SKM-1 treated with dmso at 0.1 percent for 144 hours (cell line): Measurements from ENCODE around the gene RNF115.
A peak's percentile ranks its signal among the peaks of the same experiment; 100 is the strongest.
"Not testable (repeated sequence)": the region's sequence is repeated elsewhere in the genome, so short reads cannot be mapped to it uniquely, and the experiment has no call there.

Experiments
- DNase-seq: peaks from one replicate; lab custom pipeline; 2025; ENCODE audit not compliant: unreplicated experiment; lab: John Stamatoyannopoulos, UW

Gene RNF115

DNA sequence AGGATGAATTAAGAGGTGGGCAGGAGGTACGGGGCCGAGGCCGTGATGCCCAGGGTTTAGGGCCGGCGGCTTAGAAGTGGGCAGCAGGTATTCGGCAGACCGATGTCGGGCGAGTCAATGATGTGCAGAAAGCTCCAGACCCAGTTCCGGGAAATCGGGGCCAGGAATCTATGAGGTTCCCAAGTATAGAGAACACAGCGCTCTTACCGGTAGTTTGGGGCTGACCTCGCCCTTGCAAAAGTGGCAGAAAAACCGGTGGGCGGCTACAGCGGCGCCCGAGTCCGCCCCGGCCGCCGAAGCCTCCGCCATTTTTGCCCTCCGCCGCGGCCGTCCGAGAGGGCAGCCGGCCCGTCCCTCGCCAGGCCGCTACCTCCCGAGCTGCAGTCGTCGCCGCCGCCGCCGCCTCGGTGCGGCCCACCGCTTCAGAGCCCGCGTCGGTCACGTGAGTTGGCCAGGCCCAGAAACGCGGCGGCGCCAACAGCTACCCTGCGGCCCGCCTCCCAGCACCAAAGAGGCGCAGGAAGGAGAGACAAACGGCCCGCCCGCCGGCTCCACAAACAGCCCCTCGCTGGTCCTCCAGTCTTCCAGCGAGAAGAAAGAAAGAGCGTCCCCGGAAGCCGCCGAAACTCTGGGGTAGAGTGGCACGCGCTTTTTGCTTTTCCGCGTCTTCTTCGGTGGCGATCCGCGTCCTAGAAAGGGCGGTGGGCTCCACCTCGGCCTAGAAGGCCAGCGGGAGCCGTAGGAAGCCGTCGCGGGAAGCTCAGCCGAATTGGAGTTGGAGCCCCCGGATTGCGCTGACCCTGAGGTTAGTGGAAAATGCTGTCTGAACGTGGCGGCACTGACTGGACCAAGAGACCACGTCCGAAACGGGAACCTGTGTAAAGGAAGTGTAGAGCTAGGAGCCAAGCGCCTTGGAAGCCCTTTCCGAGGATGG, at the start of gene RNF115, which contains the start of gene POLR3C:
Gene RNF115 (minus strand): TSS at position 531 of the 934 bp plus-strand sequence. CDS start 222 bp downstream, at position 309.
Gene POLR3C (plus strand): TSS at position 636 of the 934 bp plus-strand sequence. CDS start 1,577 bp downstream, outside the sequence.
- DNase-seq = peak; percentile 97

DNA sequence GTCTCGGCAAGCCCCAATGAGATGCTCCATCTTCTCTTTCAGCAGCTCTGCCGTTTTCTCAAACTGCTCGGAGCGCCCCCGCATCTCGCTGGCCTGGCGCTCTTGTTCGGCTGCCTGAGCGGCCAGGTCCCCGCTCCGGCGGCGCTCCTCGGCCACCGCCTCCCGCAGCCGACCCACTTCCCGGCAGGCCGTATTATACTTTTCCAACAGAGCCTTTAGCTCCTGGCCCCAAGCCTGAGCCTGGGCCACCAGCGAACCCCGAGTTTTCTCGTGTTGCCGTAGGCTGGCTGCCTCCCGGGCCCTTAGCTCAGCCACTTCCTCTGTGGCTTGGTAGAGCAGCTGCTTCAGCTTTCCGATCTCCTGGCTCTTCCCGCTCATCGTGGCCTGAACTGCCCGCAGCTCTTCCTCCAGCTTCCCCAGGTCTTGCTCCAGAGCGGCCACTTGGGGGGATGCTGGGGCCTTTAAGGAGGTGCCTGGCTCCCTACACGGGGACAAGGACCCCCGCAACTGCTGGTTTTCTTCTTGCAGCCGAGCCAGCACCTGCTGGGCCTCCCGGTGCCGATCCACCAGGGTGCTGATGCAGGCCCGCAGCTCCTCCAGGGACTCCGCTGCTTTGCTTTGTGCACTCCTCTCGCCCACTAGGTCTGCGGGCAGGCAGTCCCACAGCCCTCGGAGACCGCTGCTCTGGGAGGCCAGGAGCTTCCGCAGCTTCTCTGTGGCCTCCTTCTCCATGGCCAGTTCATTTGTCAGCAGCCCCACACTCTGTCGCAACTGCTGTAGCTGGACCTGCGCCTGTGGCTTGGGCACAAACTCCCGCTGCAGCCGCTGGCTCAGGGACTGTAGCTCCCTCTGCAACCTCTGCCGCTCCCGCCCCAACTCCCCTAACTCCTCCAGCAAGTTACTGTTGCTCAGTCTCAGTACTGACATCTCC, 48.4 kb upstream of the RNF115 start:
- peak; percentile 85 for DNase-seq

DNA sequence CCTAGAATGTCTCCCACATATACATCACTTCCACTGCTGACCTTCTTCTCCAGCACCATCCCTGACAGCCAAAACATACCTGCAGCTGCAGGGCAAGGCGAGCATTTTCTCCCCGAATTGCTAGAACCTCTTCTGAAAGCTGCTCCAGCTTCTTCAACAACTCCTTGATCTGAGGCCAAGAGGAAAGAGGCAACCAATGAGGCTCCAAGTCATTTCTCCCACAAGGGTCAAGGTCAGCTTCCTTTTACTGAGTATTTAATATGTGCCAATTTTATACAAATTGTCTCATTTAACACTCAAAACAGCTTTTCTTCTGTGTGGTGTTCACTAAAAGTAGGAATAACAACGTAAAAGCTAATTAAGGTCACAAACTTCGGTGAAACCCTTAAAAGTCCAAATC, 44.3 kb upstream of the RNF115 start:
- no peak for DNase-seq

DNA sequence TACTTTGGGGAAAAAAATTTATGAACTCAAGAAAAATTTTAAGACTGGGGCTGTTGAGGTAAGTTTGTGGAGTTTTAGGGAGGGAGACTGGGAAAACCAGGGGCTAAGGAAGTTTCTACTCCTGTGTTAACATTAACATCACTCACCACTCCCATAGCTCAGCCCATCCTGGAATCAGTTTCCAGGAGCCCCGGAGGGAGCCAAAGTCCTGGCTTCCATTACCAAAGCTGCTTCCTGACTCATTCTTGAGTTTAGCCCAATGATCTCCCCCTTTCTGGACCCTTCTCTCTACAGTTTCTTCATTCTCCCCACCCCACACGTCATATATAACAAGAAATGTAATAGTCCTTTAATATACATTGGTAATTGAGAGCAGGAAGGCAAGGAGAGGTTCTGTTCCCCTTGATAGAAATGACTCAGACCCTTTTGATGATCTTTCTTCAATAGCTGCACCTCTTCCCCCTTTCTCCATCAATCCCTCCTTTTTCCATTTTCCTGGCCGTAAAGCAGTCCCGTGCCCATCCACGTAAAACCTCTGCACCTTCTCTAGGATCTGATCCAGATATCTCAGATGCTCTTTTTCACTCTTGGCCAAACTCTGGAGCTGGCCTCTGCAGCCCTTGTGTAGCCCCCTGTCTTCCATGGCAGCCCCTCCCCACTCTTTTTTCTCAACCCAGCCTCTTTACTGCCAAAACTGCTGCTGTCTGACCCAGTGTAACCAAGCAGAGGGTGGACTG, 39.6 kb upstream of the RNF115 start:
- DNase-seq = no peak

DNA sequence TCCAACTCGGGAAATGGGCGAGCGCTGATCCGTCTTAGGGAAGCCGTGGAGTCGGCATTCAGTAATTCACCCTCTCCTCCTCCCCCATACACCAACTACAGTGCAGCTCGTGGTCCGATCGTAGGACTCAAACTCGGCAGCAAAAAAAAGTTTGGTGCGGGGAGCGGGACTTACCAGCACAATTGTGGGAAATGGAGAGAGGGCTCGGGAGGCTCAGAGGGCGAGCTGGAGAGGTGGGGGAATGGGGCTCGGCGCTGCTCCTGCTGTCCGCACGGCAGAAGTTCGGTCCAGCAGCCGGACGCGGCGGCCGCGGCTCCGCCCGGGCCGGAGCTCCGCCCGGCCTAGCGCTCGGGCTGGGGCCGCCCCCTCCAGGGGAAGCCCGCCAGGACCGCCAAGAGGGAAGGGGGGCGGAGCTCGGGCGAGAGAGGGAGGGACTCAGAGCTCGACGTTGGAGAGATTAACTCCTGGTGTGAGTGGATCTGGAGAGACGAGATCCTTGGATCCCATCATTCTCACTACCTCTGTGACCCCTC, 35.7 kb upstream of the RNF115 start:
- DNase-seq = peak; percentile 85

DNA sequence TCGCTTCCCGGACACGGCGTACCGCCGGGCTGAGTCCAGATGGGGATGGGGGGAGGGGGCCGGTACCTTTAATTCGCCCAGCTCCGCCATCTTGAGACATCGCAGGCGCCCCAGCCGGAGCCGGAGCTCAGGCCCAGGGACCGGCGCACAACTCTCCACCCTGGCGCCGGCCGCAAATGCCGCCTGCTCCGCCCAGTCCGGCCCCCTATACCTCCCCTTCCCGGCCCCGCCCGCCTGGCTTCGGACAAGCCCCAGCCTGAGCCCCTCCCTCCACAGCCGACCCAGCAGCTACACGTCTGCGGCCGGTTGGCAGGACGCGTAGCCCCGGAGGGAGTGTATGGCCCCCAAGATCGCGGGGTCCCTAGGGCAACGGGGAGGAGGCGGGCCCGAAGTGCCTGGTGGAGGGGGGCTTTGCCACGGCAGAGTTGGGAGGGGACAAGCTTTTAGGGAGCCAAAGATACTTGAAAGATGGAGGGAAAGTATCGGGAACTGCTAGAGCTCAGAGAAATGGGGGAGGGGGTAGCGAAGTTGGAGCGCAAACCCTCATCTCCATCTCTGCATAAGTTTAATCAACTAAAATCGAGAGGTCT, 35.1 kb upstream of the RNF115 start, which contains the start of gene PIAS3:
Gene PIAS3 (minus strand): TSS at position 181 of the 590 bp plus-strand sequence. CDS start 91 bp downstream, at position 90.
- DNase-seq = peak; percentile 98

DNA sequence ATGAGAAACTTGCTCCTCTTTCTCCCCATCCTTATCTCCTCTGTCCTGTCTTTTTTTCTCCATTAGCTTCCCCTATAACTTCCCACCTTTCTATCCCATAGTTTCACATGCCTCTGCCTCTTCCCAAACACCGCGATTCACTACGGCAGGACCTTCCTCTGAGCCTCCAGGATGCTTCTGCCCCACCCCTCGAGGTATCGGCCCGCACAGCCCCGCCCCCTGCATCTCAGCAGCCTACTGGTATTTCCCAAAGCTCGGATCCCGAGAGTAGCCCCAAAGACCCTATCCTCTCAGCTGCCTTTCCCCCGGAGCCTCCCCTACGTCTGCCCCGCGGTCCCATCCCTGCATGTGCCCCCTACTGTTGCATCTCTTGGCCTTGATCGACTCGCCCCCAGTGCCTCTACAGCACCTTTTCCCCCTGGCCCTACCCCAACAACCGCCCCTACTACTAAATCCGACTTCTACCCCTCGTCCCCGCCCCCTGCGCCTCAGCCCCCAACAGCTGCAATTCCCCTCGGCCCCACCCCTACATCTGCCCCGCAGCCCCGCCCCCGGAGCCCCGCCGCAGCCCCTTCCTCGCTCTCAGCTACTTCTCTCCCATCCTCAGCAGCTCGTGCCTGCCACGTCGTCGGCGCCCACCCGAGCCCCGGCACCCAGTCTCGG, 34.5 kb upstream of the RNF115 start:
- no peak for DNase-seq

DNA sequence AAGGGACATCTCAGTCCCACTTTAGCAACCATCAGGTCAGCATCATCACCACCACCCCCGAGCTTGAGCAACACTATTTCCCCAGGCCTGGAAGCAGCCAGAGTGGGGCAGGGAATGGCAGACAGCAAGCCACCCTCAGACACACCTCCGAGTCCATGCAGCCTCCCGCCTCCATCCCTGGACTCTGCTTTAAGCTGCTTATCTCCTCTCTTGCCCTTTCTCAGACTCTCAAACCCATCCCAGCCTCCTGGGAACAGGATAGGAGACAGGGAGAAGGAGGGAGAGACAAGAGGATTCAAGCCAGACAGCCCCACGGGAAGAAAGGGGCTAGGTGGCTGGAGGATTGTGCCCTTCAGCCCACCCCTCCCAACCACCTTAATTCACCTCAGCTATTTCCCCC, 33.3 kb upstream of the RNF115 start:
- DNase-seq = no peak

DNA sequence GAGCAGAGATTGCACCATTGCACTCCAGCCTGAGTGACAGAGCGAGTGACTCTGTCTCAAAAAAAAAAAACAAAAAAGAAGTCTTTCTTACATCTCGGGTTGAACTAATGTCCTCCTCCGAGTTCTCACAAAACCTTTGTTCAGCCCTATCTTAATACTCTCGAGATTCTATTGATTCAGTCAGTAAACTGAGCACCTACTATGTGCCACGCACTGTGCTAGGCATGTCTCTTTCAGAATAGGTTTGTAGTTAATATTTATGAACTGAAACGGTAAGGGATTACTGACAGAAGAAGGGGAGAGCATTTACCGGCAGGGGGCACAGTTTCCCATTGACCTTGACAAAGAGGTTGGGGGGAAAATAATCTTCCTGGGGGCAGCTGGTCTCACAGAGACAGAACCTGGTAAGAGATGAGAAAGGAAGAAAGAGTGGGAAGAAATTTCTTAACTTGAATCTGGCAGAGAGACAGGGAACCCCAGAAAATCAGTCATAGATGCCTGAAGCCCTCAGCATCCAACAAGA, 31.6 kb upstream of the RNF115 start:
- no peak for DNase-seq

DNA sequence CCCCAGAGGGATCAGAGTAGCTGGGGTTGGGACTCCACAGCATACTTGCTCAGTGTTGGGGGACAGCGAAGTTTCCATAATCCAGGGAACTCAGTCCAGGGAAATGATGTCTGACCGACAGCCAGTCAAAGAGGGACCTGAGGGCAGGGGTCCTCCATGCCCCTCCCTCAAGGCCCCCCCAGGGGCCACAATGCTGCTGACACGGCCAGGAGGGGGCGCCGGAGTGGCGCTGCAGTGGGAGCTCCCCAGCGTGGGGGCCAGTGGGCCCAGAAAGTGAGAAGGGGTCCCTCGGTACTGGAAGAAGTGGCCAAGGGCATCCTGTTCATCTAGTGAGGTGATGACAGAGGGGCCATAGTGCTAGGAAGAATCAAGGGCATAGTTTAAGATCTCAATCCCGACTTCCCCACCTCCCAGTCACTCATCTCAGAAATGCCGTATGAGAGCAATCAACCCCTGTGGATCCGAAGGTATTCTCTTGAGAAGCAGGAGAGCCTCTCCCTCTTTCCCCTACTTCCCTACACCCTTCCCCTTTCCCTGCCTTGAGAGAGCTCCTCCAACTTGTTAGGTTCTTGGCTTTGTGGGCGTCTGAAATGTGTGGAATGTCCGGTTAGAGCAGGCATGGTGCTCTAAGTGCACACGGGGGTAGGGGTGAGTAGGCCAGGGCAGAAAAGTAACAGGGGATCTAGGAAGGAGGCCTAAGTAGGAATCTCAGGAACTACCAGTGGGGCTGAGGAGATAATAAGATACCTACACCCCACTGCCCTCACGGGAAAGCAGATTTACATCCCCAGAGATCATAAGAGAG, 25.7 kb upstream of the RNF115 start:
- DNase-seq = no peak

DNA sequence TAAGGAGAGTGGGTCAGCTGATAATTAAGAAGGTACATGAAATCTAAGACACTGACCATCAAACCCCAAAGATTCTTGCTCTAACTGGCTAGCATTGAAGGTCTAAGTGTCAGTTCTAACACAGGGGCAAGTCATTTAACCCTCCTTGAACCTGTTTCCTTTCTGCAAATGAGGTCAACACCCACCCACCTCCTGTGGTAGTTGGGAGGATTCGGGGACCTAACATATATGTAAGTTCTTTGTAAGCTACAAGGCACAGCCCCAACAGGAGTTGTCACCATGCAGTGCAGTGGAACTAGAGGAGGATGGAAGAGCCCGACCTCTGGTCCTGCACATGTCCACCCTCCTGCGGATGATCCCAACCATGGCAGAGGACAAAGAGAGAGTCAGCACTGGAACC, 23.9 kb upstream of the RNF115 start:
- DNase-seq = no peak

DNA sequence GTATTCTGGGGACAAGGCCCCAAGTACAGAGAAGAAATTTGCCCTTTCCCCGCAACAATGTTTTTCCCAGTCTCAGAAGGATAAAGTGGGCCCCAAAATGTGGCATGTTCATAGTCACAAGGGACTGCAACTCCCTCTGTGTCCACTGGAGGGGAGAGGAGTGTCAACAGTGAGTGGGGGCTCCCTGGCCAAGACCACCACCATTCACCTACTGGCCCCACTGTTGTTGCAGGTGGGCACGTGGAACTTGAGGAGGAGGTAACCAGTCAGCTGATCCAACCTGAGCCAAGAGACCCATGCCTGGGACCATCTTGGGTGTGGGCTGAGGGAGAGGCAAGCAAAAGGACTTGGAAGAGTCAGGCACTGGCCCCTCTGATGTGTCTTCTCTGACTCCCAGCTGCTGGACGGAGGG, 22.3 kb upstream of the RNF115 start:
- DNase-seq = peak; percentile 14

DNA sequence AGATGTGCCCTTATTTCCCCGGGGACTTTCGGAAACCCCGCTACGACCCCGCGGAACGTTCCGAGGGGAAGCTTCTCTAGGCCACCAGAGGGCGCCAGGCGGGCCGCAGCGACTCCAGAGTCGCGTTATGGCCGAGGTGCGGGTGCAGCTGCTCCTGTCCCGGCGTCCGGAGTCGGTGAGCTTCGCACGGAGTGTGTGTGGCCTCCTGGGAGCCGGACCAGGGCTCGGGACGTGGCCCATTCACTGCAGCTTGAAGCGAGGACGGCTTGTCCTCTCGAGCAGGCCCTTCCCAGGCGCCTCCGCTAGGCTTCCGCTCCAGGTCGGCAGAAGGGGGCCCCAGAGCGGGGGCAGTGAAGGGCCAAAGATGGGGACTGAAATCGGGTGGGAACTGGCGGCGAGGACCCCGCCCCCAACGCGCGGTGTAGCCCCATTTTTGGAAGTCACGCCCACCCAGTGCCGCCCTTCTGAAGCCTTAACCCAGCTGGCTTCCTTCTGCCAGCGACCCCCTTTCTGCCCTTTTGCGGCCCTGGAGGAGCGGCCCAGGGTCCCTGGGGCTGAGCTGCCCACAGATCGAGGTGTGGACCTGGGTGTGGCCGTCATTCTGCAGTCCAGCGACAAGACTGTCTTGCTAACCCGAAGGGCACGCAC, 21.7 kb upstream of the RNF115 start, which contains the start of gene NUDT17:
Gene NUDT17 (plus strand): TSS at position 117 of the 648 bp plus-strand sequence. CDS start 11 bp downstream, at position 128.
- peak; percentile 84 for DNase-seq

DNA sequence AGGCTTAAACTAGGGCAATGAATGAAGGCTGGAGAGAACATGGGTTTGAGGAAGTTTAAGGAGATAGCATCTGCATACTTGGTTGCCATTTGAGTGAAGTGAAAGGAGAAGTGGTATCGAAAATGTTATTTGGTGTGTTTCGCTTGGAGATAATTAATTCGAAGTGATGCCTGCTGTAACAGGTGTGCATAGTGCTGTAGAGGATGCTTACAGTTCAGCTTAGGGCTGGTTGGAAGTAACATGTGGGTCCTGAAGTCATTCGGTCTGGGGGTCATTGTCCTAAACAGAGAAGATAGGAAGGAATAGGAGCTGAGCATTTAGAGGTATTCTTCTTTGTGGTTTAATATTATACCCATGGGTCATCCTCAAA, 21.2 kb upstream of the RNF115 start:
- peak; percentile 84 for DNase-seq

DNA sequence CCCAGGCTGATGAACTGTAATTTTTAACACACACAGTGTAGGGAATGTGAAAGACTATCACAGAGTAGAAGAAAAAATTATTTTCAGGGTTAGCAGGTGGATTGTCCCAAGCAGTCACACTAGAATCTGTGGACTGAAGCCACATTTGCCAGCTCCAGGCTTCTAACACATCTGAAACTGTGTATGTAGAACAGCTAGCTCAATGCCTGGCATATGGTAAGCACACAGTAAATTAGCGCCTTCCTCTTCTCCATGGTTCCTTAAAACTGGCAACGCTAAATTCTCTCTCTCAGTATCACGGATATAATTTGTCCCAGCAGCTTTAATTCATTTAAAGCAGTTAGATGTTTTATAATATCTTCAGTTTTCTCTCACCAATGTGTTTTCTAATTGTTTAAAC, 19.1 kb upstream of the RNF115 start:
- no peak for DNase-seq

DNA sequence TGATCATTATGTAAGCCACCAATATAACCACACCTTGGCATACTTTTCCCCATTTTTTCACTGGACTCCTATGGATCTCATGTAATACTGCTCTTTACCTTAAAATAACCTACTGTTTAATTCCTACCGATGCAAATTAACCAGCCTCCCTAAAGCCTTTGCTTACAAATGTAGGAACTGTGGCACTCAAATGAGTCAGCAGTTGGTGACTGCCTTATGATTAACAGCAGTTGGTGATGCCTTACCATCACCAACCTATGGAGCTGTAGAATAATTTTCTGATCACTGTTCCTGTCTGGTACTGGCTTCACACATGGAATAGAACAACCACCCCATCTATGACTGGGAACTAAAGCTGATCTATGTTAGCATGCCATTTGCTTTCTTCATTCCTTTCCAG, 13.8 kb upstream of the RNF115 start:
- DNase-seq = no peak

DNA sequence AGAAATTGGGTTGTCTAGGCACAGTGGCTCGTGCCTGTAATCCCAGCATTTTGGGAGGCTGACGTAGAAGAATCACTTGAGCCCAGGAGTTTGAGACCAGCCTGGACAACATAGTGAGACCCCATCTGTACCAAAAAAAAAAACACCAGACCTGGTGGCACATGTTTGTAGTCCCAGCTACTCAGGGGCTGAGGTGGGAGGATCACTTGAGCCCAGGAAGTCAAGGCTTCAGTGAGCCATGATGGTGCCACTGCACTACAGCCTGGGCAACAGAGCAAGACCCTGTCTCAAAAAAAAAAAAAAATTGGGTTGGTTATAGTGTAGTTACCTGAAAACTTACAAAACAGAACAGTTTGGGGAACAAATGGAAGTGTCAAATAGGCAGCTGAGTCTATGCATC, 6.9 kb upstream of the RNF115 start:
- not testable (repeated sequence) for DNase-seq
